ENCODE data around the gene ACTR1A.
"Not testable (repeated sequence)": the region's sequence is repeated elsewhere in the genome, so short reads cannot be mapped to it uniquely, and the experiment has no call there.

ACTR1A gene

GRCh38 chr10:102505462-102506115, 3.1 kb upstream of the ACTR1A start:
- no peak for TF ChIP-seq CTCF (conservative IDR thresholded peaks at IDR 0.05; ENCODE audit: low read length)
- H3K4me3 ChIP-seq (ENCODE audit: low read length) = peak overlapping the region; percentile 96
- no peak for DNase-seq (ENCODE audit: low read depth)

GRCh38 chr10:102504976-102505300, 2.4 kb upstream of the ACTR1A start:
- no peak for TF ChIP-seq CTCF (conservative IDR thresholded peaks at IDR 0.05; ENCODE audit: low read length)
- peak overlapping the region; percentile 96 for H3K4me3 ChIP-seq (ENCODE audit: low read length)
- no peak for DNase-seq (ENCODE audit: low read depth)

- TF ChIP-seq CTCF (conservative IDR thresholded peaks at IDR 0.05; ENCODE audit: low read length) = no peak
- DNase-seq (ENCODE audit: low read depth) = no peak
- H3K4me3 ChIP-seq (ENCODE audit: low read length) = peak overlapping the region; percentile 96
These were observed 1.9 kb upstream of the ACTR1A start for GRCh38 chr10:102504179-102504975.

GRCh38 chr10:102503264-102504178, 1.0 kb upstream of the ACTR1A start, which contains the start of gene SUFU:
Gene SUFU, plus strand, starts transcription at chr10:102503972. Its CDS starts 181 bp downstream, at chr10:102504153.
- peak; percentile 98 for DNase-seq (ENCODE audit: low read depth)
- H3K4me3 ChIP-seq (ENCODE audit: low read length) = peak within 1 kb of the TSS; percentile 99
- peak; percentile 91 for TF ChIP-seq CTCF (conservative IDR thresholded peaks at IDR 0.05; ENCODE audit: low read length)

- peak overlapping the region; percentile 99 for H3K4me3 ChIP-seq (ENCODE audit: low read length)
- DNase-seq (ENCODE audit: low read depth) = peak; percentile 100
- TF ChIP-seq CTCF (conservative IDR thresholded peaks at IDR 0.05; ENCODE audit: low read length) = no peak
These were observed 529 bp downstream of the ACTR1A start for GRCh38 chr10:102502029-102502336.

GRCh38 chr10:102501201-102502028, 1.1 kb downstream of the ACTR1A start:
- peak overlapping the region; percentile 67 for H3K4me3 ChIP-seq (ENCODE audit: low read length)
- no peak for DNase-seq (ENCODE audit: low read depth)
- no peak for TF ChIP-seq CTCF (conservative IDR thresholded peaks at IDR 0.05; ENCODE audit: low read length)

GRCh38 chr10:102500686-102501085, 1.8 kb downstream of the ACTR1A start:
- H3K4me3 ChIP-seq (ENCODE audit: low read length); DNase-seq (ENCODE audit: low read depth): not testable (repeated sequence)
